Measurements from ENCODE around the gene CTPS2.

The CTPS2 gene

DNA sequence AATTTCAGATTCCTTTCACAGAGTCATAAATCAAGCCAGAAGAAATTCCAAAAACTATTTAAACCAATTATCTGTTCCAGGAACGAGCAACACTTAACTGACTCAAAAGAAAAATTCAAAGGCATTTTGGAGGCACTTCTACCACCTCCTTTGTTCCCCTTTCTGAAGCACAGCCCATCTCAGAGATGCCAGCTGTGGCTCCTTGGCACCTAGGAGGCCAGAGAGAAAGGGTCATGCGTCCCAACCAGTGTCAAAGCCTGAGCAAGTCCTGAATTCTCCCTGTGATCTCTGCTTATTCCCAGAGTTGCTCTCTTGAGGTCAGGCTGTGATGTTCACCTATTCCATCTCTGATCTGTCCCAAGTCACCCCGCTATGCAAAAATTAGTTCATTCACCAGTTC, 167.5 kb downstream of the CTPS2 start:
- DNase-seq, result no peak
